Colonic mucosa (tissue), 4 donors: ENCODE measurements around the gene FOXP2. TPM values are rescaled to one million over a fixed set of nuclear protein-coding genes. Genes with fewer than 3 reads are reported as not detected.

ENCODE experiments used
- DNase-seq: peaks from one replicate; pipeline ENCODE4 v3.0.0-alpha.2; 2020
- H3K27ac ChIP-seq: fragments of 200-600 bp; one replicate; pipeline ENCODE4 v1.8.0; 2021
- H3K27me3 ChIP-seq: fragments of 200-600 bp; one replicate; pipeline ENCODE4 v1.8.0; 2021
- H3K36me3 ChIP-seq: fragments of 200-600 bp; one replicate; pipeline ENCODE4 v1.8.0; 2021
- H3K4me1 ChIP-seq: fragments of 200-600 bp; one replicate; pipeline ENCODE4 v1.8.0; 2021; ENCODE audit warnings: mild to moderate bottlenecking
- H3K4me3 ChIP-seq: fragments of 200-600 bp; one replicate; pipeline ENCODE4 v1.8.0; 2021
- H3K9ac ChIP-seq, 2 donors: one replicate each; pipeline ENCODE4 v1.7.0; 2013; ENCODE audit warnings: control low read depth in 2 of 2, low read depth in 2 of 2, low read length in 2 of 2
- H3K9me3 ChIP-seq: fragments of 200-600 bp; one replicate; pipeline ENCODE4 v1.8.0; 2021
- intact Hi-C: fragments of 100-400 bp; cut with DNase I; formaldehyde crosslinking; loops from one replicate; pipeline ENCODE4 v1.14.1; 2022
- total RNA-seq, 2 donors: library from RNA; stranded (reverse); fragmentation: NEBNext Ultra II Directional in 1 of 2; extraction: Animal tissue kit (Norgen Biotek cat#: 25700) in 1 of 2; gene quantifications; one replicate each; pipeline ENCODE4 v1.2.1, GENCODE V29; 2021
- TF ChIP-seq, protein P1 (sequence below): fragments of 200-600 bp; IDR thresholded peaks from one replicate; pipeline ENCODE4 v1.8.0; 2022; ENCODE audit warnings: antibody characterized with exemption, mild to moderate bottlenecking
- donor health status: healthy.
- donor health status: DM: no; HTN: no; CAD: no.
- donor health status: DM: no; HTN: no; CAD: no.

FOXP2 gene
- total RNA-seq, 2 donors from 2014 or later: 5.3 to 20.0 TPM

DNA sequence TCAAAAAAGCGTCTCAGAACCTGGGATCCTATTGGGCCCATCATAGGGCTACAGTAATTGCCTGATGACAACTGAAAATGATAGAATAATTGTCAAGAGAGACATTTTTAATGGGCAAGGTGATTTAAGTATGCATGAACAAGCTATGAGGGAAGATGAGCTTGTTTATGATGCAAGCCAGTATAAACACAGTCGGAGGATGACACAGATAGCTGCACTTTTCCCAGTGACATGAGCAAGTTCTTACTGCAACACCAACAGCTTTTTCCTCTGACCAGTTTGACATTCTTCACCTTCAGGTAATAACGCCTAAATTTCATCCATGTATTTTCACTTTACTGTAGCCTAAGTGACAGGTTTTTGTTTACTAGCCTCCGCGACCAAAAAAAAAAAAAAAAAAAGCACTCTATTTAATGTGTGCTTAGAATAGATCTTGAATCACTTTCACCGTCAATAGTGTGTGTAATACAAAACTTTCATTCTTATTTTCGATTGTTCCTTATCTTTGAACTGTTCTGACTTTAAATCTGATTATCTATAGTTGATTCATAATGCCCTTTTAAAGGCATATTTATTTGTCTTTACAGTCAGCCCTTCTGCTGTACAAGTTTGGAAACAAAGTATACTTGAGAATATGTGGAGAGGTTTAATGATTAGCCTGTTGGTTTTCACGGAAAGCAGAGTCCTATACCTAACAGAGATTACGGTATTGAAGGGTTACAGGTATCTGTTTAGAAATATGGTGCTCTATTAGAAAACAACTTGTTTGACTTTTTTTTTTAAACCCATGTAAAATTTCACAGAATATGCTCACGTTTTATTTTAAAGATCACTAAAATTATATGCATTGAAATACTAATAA lies 1.7 kb downstream of the FOXP2 start:
- Histone ChIP-seq H3K27me3 (no peaks in the 10 kb centered on the region), H3K9me3 (no peaks in the 10 kb centered on the region), H3K4me1 (no peaks in the 10 kb centered on the region), H3K27ac (no peak overlapping the region), H3K9ac (no peak overlapping the region), H3K36me3 (no peaks in the 10 kb centered on the region), H3K4me3 (peak overlapping the region; percentile 24)
- TF ChIP-seq, protein P1, sequence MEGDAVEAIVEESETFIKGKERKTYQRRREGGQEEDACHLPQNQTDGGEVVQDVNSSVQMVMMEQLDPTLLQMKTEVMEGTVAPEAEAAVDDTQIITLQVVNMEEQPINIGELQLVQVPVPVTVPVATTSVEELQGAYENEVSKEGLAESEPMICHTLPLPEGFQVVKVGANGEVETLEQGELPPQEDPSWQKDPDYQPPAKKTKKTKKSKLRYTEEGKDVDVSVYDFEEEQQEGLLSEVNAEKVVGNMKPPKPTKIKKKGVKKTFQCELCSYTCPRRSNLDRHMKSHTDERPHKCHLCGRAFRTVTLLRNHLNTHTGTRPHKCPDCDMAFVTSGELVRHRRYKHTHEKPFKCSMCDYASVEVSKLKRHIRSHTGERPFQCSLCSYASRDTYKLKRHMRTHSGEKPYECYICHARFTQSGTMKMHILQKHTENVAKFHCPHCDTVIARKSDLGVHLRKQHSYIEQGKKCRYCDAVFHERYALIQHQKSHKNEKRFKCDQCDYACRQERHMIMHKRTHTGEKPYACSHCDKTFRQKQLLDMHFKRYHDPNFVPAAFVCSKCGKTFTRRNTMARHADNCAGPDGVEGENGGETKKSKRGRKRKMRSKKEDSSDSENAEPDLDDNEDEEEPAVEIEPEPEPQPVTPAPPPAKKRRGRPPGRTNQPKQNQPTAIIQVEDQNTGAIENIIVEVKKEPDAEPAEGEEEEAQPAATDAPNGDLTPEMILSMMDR: no peak
- DNase-seq: no peak
- intact Hi-C loops: loop anchor here (5.0 to 10.0 kb wide), 2 partner anchors 238 to 334 kb away; no protein-coding TSS in a partner anchor

- intact Hi-C loops: loop anchor here (5.0 to 10.0 kb wide), 2 partner anchors 238 to 335 kb away; no protein-coding TSS in a partner anchor
- Histone ChIP-seq H3K4me3 (no peak overlapping the region), H3K27ac (no peak overlapping the region), H3K9ac (no peak overlapping the region), H3K36me3 (no peaks in the 10 kb centered on the region), H3K4me1 (no peaks in the 10 kb centered on the region), H3K27me3 (no peaks in the 10 kb centered on the region), H3K9me3 (no peaks in the 10 kb centered on the region)
- no peak for DNase-seq
- TF ChIP-seq, protein P1: no peak
Measured at GRCh38 chr7:114417290-114417689, 2.7 kb downstream of the FOXP2 start.

GRCh38 chr7:114418117-114418516 lies 3.5 kb downstream of the FOXP2 start:
- Histone ChIP-seq H3K27me3 (no peaks in the 10 kb centered on the region), H3K36me3 (no peaks in the 10 kb centered on the region), H3K9me3 (no peaks in the 10 kb centered on the region), H3K9ac (no peak overlapping the region), H3K4me1 (no peaks in the 10 kb centered on the region), H3K4me3 (no peak overlapping the region), H3K27ac (no peak overlapping the region)
- intact Hi-C loops: loop anchor here (5.0 to 10.0 kb wide), 2 partner anchors 237 to 336 kb away; no protein-coding TSS in a partner anchor
- TF ChIP-seq, protein P1: no peak
- no peak for DNase-seq

DNA sequence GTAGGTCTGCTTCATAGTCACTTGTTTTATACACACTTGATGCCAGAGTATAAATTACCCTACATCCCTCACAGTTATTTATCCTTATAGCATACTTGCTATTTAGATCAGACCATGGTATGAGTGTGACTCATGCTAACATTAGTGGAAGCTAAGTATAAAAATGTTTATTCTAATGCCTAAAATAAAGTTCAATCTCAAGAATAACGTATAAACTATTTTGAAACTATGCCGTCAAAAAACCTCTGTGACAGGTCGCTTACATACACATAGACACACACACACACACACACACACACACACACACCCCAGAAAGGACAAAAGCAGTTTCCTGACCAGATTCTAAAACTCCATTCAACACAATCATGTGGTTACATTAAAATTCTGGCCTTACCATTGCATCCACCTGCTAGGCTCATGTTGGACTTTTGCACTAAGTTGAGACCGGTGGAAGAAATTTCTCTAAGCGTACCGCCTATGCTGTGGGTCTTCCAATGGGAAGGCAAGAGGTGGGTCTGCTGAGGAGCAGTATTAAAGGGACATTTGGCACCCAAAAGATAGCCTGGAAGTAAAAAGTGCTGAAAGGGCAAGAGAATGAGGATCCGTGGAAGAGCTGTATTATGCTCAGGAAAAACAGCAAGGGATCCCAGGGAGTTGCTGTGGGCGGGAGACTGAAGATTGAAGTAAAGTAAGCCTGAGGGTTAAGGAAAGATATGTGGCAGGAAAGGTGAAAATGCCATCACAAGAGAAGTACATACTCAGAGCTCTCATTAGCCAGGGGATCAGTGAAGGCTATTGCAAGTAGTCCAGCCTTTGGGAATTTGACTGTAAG lies 5.0 kb downstream of the FOXP2 start:
- intact Hi-C loops: loop anchor here (5.0 to 10.0 kb wide), 2 partner anchors 235 to 337 kb away; no protein-coding TSS in a partner anchor
- Histone ChIP-seq H3K36me3 (no peaks in the 10 kb centered on the region), H3K9me3 (no peaks in the 10 kb centered on the region), H3K4me1 (no peaks in the 10 kb centered on the region), H3K4me3 (no peak overlapping the region), H3K27ac (no peak overlapping the region), H3K27me3 (no peaks in the 10 kb centered on the region), H3K9ac (no peak overlapping the region)
- TF ChIP-seq, protein P1: no peak
- DNase-seq: no peak
